Fibroblast of lung (primary cell): ENCODE data around the gene SWT1. TPM values are rescaled to one million over a fixed set of nuclear protein-coding genes. Genes with fewer than 3 reads are reported as not detected.

Experiments used
- DNase-seq, 2 donors: peaks; one replicate each; pipeline versions ENCODE4 v3.0.0 to v3.0.0-alpha.2; 2010; ENCODE audit warnings: low read depth in 2 of 2
- H2AFZ ChIP-seq: 2 replicates; pipeline ENCODE4 v1.5.1; 2012; ENCODE audit warnings: low read length, control low read depth, inconsistent platforms
- H3K27ac ChIP-seq: 2 replicates; pipeline ENCODE4 v1.5.1; 2011; ENCODE audit warnings: low read length, control low read depth; ENCODE audit not compliant: insufficient read depth
- H3K27me3 ChIP-seq: 2 replicates; pipeline ENCODE4 v1.5.1; 2011; ENCODE audit warnings: mild to moderate bottlenecking, low read length; ENCODE audit not compliant: control insufficient read depth, insufficient read depth
- H3K36me3 ChIP-seq: 2 replicates; pipeline ENCODE4 v1.5.1; 2011; ENCODE audit warnings: low read length; ENCODE audit not compliant: control insufficient read depth, insufficient read depth
- H3K4me1 ChIP-seq: 2 replicates; pipeline ENCODE4 v1.5.1; 2011; ENCODE audit warnings: low read length; ENCODE audit not compliant: control insufficient read depth, insufficient read depth; ENCODE audit errors: extremely low read depth
- H3K4me2 ChIP-seq: 2 replicates; pipeline ENCODE4 v1.5.1; 2011; ENCODE audit warnings: low read length, control low read depth; ENCODE audit not compliant: insufficient read depth; ENCODE audit errors: extremely low read depth
- H3K4me3 ChIP-seq, 4 experiments: fragments of 200-600 bp in 1 of 4; sonication (generic) in 1 of 4; replicated peaks in 1 of 4; 2 replicates each; pipeline ENCODE4 v1.5.1; 2011 to 2016; ENCODE audit warnings: low read length in 4 of 4, low read depth in 3 of 4, mild to moderate bottlenecking in 3 of 4, control low read depth in 2 of 4, inconsistent platforms in 1 of 4, mixed read lengths in 1 of 4; ENCODE audit not compliant: insufficient read depth in 1 of 4; ENCODE audit errors: control extremely low read depth in 1 of 4
- H3K79me2 ChIP-seq: 2 replicates; pipeline ENCODE4 v1.5.1; 2012; ENCODE audit warnings: mild to moderate bottlenecking, low read length, inconsistent platforms; ENCODE audit not compliant: control insufficient read depth, insufficient read depth
- H3K9ac ChIP-seq: 2 replicates; pipeline ENCODE4 v1.5.1; 2011; ENCODE audit warnings: mild to moderate bottlenecking, low read length, control low read depth; ENCODE audit not compliant: insufficient read depth
- H3K9me3 ChIP-seq: 2 replicates; pipeline ENCODE4 v1.5.1; 2012; ENCODE audit warnings: low read depth, low read length; ENCODE audit not compliant: control insufficient read depth, insufficient read depth
- H4K20me1 ChIP-seq: 2 replicates; pipeline ENCODE4 v1.5.1; 2011; ENCODE audit warnings: low read length; ENCODE audit not compliant: control insufficient read depth, insufficient read depth; ENCODE audit errors: extremely low read depth
- EZH2 ChIP-seq: IDR thresholded peaks from 2 replicates; pipeline ENCODE4 v1.5.1; 2012; ENCODE audit warnings: low read length, control low read depth, mild to moderate bottlenecking; ENCODE audit errors: missing control alignments
- polyA plus RNA-seq, 2 donors: library from polyadenylated mRNA; depleted of rRNA in 1 of 2; stranded (reverse) in 1 of 2; unstranded in 1 of 2; fragments of >200 nt; gene quantifications; 2 replicates each; pipeline ENCODE4 v1.2.1, GENCODE V29; 2011 to 2012; ENCODE audit warnings: missing spikeins in 1 of 2
- total RNA-seq: library from RNA; depleted of rRNA; stranded (reverse); fragments of >200 nt; gene quantifications from 2 replicates; pipeline ENCODE4 v1.2.1, GENCODE V29; 2014
- TF ChIP-seq, protein P1 (sequence below), 2 donors: IDR thresholded peaks in 1 of 2; conservative IDR thresholded peaks in 1 of 2; 1 replicate in 1 of 2; 2 replicates in 1 of 2; pipeline ENCODE4 v1.5.1; 2011 to 2012; ENCODE audit warnings: low read length in 2 of 2, control low read depth in 1 of 2, inconsistent platforms in 1 of 2, low read depth in 1 of 2, mild to moderate bottlenecking in 1 of 2

The SWT1 gene
- total and polyA plus RNA-seq, 2 donors (not counting 1 experiment from before 2014, with no cell fraction given) = 3.4 to 8.4 TPM

DNA sequence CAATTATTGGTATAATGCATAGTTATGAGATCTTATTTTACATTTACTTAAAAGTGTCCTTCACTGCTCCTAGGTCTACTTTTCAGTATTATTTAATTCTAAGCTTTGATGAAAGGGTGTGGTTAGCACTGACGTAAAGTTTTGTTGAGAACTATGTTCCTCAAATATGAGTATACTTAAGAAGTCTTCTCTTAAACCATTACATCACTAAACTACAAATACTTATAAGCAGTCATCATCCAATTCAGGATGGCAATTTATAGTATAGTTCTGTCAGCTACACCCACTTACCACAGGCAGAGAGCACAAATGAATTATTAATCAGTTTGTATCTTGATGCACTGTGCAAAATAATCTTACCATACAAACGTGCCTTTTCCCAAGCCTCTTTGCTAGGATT, 27.3 kb upstream of the SWT1 start:
- no peak for DNase-seq
- Histone ChIP-seq H3K9ac (no peak overlapping the region), H3K4me3 (no peak overlapping the region), H3K9me3 (no peaks in the 10 kb centered on the region), H3K79me2 (no peaks in the 10 kb centered on the region), H3K36me3 (no peaks in the 10 kb centered on the region), H2AFZ (no peak overlapping the region), H4K20me1 (no peaks in the 10 kb centered on the region), H3K4me2 (no peak overlapping the region), H3K4me1 (no peaks in the 10 kb centered on the region), H3K27ac (no peak overlapping the region), H3K27me3 (no peaks in the 10 kb centered on the region)
- no peak for TF ChIP-seq EZH2
- TF ChIP-seq, protein P1, sequence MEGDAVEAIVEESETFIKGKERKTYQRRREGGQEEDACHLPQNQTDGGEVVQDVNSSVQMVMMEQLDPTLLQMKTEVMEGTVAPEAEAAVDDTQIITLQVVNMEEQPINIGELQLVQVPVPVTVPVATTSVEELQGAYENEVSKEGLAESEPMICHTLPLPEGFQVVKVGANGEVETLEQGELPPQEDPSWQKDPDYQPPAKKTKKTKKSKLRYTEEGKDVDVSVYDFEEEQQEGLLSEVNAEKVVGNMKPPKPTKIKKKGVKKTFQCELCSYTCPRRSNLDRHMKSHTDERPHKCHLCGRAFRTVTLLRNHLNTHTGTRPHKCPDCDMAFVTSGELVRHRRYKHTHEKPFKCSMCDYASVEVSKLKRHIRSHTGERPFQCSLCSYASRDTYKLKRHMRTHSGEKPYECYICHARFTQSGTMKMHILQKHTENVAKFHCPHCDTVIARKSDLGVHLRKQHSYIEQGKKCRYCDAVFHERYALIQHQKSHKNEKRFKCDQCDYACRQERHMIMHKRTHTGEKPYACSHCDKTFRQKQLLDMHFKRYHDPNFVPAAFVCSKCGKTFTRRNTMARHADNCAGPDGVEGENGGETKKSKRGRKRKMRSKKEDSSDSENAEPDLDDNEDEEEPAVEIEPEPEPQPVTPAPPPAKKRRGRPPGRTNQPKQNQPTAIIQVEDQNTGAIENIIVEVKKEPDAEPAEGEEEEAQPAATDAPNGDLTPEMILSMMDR (conservative IDR thresholded peaks at IDR 0.05 in 1 of 2, IDR thresholded peaks at IDR 0.05 in 1 of 2; ENCODE audit: low read depth in 1 of 2, low read length in 2 of 2) = no peak

DNA sequence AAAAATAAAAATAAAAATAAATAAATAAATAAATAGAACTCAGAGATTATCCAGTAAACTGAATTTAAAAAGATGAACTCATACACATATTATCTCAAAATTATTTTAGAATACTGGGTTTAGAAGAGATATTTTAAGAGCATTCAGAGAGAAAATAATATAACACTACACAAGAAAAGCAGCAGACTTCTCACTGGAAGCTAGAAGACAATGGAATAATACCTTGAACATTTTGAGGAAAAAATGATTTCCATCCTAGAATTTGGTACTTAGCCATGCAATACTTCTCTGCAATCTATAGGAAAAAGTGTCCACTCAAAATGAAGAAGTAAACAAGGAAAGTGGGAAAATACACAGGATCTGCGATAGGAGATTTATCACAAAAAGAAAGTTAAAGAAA, 24.4 kb upstream of the SWT1 start:
- Histone ChIP-seq H3K4me2 (no peak overlapping the region), H3K27ac (no peak overlapping the region), H3K9ac (no peak overlapping the region), H3K4me3 (no peak overlapping the region), H3K79me2 (no peaks in the 10 kb centered on the region), H4K20me1 (no peaks in the 10 kb centered on the region), H3K27me3 (no peaks in the 10 kb centered on the region), H3K36me3 (no peaks in the 10 kb centered on the region), H3K9me3 (no peaks in the 10 kb centered on the region), H3K4me1 (no peaks in the 10 kb centered on the region), H2AFZ (no peak overlapping the region)
- no peak for DNase-seq
- no peak for TF ChIP-seq EZH2
- TF ChIP-seq, protein P1 (conservative IDR thresholded peaks at IDR 0.05 in 1 of 2, IDR thresholded peaks at IDR 0.05 in 1 of 2; ENCODE audit: low read depth in 1 of 2, low read length in 2 of 2) = no peak

DNA sequence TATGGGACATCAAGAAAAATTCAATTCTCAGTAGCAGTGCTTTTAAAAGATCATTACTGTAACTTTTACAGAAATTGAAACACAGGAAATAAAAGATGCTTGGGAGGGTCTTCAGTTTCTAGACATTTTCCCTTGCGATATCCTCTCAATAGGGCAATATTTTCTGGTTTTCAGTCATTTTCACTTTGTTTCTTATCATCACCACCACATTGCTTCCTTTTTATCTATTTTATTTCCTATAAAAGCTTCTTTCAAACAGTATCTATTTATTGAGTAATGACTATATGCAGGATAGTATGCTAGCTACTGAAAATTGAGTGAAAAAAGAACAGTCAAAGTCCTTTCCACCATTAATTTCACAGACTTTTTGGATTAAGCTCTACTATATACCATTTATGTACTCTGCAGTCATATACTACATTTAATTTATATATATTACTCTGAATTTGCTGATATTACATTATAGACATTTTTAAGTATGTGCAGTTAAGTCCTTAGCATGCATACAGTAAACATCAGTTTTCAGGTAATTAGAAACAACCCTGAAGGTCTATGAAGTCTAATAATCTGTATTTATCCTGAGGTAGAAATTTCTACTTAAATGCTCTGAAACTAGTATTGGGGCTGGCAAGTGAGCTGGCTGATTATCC, 18.9 kb upstream of the SWT1 start:
- no peak overlapping the region for H3K9ac ChIP-seq

More for the DNA sequence above, 18.9 kb upstream of the SWT1 start:
- no peak overlapping the region for H3K4me2 ChIP-seq
- no peak overlapping the region for H3K4me3 ChIP-seq
- H3K4me1 ChIP-seq = no peaks in the 10 kb centered on the region
- DNase-seq = no peak
- H3K79me2 ChIP-seq = no peaks in the 10 kb centered on the region
- no peak overlapping the region for H3K27ac ChIP-seq
- no peaks in the 10 kb centered on the region for H3K36me3 ChIP-seq
- no peaks in the 10 kb centered on the region for H3K9me3 ChIP-seq
- TF ChIP-seq, protein P1 (conservative IDR thresholded peaks at IDR 0.05 in 1 of 2, IDR thresholded peaks at IDR 0.05 in 1 of 2; ENCODE audit: low read depth in 1 of 2, low read length in 2 of 2) = no peak
- no peak for TF ChIP-seq EZH2
- H2AFZ ChIP-seq = no peak overlapping the region
- H4K20me1 ChIP-seq = no peaks in the 10 kb centered on the region
- H3K27me3 ChIP-seq = no peaks in the 10 kb centered on the region
